Eye (tissue), 1 donor: ENCODE data around the gene SLC9B1.
"Not testable (repeated sequence)": the region's sequence is repeated elsewhere in the genome, so short reads cannot be mapped to it uniquely, and the experiment has no call there.

Experiments
- DNase-seq: peaks from one replicate; pipeline ENCODE4 v3.0.0-alpha.2; 2015

Gene SLC9B1

DNA sequence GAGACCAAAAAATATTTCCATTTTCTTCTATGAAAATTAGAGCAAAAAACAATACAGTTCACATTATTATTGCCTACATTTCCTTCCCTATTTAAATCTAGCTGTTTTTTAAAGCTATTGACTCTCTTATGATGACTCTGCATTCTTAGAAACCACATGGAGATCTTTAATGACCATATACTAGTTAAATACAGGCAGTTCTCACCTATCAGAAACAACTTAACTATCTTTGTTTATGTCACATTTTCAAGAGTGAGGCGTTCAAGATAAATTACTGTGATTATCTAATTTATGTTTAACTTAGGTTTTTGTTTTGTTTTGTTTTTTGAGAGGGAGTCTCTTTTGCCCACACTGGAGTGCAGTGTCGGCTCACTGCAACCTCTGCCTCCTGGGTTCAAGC lies 147.7 kb downstream of the SLC9B1 start:
- no peak for DNase-seq

DNA sequence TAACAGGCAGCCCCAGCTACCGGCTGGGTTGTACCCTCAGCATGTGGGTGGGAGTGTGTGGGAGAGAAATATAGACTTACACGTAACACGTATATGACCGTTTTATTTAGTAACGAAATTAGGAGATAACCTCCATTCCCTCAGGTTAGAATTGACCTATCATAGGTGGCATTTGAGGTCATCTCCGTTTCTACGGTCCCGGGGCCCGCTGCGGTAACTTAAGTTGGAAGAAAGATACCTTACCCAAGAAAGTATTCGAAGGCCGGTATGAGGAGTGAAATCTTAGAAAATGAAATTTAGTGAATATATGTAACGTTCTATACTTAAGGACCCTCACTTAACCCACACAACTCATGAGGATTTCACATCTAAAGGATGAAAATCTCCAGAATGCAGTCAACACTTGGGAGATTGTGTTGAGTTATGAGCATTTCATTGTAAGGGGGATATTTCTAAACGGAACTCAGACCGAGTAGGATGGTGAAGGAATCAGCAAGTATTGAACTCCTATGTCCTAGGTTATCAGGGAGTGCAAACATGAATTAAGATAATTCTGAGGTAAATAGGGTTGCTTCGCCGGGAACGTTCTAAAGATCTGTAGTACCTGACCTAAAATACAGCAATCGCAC lies 149.8 kb downstream of the SLC9B1 start:
- no peak for DNase-seq

DNA sequence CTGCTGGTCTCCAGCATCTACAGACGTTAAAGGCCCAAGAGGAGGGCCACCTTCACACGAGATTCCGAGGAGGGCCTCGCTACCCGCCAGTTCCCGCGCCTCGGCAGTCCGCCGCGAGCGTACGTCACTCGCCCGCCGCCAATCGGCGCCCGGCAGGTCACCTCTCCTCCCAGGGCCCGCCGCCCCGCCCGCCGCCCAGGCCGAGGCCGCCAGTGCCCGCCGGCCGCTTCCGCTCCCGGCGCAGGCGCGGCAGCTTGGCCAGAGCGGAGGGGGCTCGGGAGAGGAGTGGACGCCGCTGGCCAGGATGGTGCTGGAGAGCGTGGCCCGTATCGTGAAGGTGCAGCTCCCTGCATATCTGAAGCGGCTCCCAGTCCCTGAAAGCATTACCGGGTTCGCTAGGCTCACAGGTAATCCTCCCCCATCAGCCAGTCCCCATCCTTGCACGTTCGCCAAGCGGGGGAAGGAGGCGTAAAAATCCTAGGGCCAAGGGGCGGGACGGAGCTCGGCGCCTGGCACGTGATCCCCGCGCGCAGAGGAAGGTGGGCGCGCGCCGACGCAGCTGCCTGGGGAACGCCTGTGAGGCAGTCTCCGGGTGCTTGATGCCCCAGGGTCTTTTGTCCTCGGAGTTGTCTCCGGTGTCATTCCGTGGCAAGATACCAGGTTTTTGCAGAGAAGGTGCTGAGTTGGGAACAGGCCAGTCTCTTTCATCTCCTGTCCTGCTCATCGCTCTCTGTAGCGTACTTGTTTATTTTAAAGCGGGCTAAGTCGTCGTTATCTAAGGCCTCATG lies 150.5 kb downstream of the SLC9B1 start, which contains the start of gene CISD2:
CISD2 (plus strand) TSS at position 212 of the 788 bp plus-strand sequence; CDS start at position 305, 93 bp downstream.
- DNase-seq = peak; percentile 97

DNA sequence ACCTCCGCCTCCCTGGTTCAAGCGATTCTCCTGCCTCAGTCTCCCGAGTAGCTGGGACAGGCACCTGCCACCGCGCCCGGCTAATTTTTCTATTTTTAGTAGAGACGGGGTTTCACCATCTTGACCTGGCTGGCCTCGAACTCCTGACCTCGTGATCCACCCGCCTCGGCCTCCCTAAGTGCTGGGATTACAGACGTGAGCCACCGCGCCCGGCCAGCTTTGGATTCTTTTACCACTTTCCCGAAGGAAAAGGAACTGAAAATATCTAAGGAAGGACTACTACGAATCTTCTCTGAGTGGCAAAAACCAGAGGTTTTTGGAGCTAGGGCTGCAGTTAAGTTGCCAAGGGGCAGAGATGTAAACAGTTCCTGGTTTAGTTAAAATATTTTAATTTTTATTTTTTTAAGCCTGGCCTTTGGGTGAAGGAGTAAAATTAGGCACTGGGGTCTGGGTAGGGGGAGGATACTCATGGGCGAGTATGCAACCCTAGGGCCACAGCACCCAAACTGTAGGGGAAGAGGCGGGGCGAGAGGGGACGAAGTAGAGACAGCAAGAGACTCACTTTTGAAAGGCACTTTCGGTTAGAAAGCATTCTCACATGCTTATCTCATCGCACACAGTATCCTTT lies 151.2 kb downstream of the SLC9B1 start:
- DNase-seq = no peak

DNA sequence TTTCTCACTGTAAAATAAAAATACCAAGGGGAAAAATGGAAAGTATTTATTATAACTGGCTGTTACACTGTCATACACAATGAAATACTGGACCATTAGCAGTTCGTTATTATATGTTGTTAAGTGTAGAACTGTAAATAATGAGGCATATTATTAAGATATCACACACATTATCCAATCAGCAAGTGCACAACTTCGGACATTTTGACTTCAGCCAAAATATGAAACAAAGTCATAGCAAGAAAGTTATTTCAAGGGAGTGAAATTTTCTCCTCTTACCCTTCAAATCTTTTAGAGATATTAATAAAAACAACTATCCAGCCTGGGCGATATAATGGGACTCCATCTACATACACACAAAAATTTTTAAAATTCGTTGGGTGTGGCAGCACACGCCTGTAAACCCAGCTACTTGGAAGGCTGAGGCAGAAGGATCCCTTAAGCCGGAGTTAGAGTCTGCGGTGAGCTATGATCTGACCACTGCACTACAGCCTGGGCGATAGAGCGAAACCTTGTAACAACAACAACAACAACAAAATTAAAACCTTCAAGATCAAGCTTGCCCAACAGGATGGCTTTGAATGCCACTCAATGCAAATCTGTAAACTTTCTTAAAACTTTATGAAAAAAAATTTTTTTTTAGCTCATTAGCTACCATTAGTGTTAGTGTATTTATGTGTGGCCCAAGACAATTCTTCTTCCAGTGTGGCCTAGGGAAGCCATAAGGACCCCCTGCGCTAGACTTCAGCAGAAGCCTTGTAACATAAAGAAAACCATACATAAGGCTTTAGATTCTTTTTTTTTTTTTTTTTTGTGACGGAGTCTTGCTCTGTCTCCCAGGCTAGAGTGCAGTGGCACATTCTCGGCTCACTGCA lies 152.0 kb downstream of the SLC9B1 start:
- DNase-seq = peak; percentile 3

DNA sequence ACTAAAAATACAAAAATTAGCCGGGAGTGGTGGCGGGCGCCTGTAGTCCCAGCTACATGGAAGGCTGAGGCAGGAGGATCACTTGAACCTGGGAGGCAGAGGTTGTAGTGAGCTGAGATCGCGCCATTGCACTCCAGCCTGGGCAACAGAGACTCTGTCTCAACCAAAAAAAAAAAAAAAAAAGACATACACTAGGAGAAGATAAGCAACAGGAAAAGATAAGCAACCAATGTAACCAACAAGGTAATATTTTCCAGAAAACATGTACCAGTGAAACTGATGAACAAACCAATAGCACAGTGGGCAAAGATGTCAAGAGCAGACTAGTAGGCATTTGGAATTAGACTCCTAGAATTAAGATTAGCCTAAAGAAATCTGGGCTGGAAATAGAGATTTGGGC lies 154.2 kb downstream of the SLC9B1 start:
- not testable (repeated sequence) for DNase-seq

DNA sequence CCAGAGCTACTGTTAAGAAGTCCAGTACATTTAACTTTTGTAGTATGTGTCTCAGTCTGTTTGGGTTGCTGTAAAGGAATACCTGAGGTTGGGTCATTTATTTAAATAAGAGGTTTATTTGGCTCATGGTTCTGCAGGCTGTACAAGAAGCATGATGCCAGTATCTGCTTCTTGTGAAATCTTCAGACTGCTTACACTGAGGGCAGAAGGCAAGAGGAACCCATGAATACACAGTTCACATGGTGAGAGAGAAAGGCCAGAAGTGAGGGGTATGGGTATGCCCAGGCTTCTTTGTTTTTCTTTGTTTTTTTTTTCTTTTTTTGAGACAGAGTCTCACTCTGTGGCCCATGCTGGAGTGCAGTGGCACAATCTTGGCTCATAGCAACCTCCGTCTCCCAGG lies 156.8 kb downstream of the SLC9B1 start:
- no peak for DNase-seq

DNA sequence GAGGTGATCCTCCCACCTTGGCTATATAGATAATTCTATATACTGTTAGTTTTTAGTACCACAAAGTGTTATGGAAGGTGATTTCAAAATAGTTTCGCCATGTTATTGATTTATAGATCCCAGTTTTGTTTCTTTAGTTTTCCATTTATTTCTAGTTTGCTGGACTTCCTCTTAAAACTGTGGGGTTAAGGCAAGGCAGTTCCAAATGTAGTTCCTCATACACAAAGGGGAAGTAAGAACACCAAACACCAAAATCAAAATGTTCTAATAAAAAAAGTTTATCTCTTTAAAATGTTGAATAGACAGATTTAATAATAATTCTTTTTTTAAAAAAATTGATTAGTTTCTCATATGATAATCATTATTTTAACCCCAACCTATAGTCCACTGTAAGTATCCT lies 157.5 kb downstream of the SLC9B1 start:
- no peak for DNase-seq

DNA sequence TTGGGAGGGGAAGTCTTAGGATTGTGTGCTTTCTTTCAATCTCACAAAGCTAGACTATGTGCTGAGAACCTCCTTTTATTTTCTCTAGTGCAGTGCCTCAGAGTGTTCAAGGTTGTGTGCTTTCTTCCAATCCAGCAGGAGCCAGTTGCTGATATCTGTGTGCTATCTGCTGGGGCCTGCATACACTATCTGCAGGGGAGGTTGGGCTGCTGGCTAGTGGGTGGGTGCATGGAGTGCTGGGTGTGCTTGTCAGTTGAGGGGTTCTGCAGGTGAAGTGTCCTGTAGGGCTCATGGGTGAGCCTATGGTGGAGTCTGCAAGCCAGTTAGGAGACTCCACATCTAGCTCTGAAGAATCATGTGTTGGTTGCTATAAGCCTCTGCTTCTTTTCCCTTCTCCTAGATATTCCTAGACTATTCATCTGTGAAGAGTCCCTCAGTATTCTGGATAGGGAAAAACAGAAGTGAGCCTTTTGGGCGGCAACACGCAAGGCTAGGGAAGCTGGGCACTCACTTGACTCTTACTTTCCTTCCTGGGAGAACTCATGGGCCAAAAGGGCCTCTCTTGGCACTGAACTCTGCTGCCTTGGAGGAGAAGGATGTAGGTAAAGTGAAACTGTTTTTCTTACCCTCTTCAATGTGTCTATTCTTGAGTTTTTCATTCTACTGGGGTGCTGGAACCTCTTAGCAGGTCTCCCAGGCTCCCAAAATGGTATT lies 158.7 kb downstream of the SLC9B1 start:
- DNase-seq = no peak

DNA sequence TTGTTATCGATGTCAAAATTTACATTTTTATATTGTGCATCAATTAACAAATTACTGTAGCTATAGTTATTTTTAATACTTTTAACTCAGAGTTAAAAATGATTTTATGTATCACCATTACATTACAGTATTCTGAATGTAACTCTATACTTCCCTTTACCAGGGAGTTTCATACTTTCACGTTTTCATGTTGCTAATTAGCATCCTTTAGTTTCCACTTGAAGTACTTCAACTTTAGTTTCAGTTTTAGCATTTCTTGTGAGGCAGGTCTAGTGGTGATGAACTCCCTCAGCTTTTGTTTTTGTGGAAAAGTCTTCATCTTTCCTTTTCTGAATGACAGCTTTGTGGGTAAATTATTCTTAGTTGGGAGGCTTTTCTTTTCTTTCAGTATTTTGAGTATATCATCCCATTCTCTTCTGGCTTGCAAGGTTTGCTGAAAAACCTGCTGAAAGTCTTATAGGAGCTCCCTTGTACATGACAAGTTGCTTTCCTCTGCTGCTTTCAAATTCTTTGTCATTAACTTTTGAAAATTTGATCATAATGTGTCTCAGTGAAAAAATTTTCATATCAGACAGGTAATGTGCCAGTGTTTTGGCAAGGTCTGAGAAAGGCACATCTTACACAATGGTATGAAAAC lies 160.6 kb downstream of the SLC9B1 start:
- DNase-seq = no peak
